ENCODE data around the gene TMIGD3. TPM values are rescaled to one million over a fixed set of nuclear protein-coding genes. Genes with fewer than 3 reads are reported as not detected.

Gene TMIGD3
- total RNA-seq, 1 donor, result 0.43 TPM

DNA sequence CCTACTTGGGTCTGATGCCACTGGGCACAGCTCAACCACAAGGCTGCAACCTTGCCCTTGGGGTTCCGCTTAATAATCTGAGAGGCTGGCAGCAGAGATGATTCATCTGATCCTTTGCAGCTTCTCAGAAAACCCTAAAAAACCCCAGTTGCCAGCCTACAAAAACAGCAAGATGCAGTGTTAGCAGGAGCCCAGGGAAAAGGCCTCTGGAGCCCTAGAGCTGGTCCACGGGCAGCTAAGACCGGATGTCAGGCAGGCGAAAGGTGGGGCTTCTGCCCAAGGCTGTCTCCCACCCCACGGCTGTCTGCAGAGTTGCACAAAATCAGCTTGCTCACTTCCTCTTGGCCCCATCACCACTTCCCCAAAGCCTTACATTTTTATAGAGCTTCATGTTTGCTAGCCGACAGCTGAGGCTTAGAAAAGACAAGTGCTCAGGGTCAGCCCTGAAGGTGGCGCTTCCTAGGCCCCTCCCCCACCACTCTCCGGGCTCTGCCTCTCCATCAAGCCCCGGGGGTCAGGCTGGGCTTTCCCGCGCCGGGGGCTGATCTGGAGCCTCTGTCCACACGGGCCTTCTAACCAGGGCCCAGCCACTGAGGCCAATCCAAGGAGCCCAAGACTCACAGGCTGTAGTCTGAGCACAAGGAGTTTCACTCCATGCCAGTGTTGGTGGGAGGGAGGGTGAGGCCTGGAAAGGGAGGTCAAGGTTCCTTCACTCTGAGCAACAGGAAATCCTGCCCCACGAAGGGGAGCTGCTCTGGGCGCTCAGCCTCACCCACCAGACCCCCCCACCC is 4.2 kb upstream of the TMIGD3 start:
- peak overlapping the region; percentile 9 for H3K4me3 ChIP-seq (ENCODE audit: low read depth, low read length)
- peak; percentile 78 for DNase-seq (ENCODE audit: low read depth)
- TF ChIP-seq, protein P1, sequence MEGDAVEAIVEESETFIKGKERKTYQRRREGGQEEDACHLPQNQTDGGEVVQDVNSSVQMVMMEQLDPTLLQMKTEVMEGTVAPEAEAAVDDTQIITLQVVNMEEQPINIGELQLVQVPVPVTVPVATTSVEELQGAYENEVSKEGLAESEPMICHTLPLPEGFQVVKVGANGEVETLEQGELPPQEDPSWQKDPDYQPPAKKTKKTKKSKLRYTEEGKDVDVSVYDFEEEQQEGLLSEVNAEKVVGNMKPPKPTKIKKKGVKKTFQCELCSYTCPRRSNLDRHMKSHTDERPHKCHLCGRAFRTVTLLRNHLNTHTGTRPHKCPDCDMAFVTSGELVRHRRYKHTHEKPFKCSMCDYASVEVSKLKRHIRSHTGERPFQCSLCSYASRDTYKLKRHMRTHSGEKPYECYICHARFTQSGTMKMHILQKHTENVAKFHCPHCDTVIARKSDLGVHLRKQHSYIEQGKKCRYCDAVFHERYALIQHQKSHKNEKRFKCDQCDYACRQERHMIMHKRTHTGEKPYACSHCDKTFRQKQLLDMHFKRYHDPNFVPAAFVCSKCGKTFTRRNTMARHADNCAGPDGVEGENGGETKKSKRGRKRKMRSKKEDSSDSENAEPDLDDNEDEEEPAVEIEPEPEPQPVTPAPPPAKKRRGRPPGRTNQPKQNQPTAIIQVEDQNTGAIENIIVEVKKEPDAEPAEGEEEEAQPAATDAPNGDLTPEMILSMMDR (IDR thresholded peaks at IDR 0.05; ENCODE audit: insufficient read depth, low read depth, low read length), result no peak

DNA sequence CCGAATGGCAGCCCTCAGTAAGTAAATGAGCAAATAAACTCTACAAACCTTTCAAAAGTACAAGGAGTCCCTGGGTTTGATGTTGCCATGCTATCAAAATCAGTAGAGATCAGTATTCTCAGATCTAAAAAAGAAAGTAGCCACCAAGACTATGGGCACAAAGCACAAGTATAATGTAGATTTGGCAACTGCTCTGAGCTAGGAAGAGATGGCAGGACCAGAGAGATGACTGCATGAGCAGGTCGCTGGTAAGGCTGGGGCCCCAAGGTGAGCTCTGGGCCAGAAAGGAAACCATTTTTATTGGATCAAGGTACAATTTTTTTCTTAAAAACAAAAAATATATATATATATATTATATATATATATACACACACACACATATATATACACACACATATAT is 3.1 kb upstream of the TMIGD3 start:
- DNase-seq (ENCODE audit: low read depth), result no peak
- TF ChIP-seq, protein P1 (IDR thresholded peaks at IDR 0.05; ENCODE audit: insufficient read depth, low read depth, low read length), result no peak
- no peak overlapping the region for H3K4me3 ChIP-seq (ENCODE audit: low read depth, low read length)

DNA sequence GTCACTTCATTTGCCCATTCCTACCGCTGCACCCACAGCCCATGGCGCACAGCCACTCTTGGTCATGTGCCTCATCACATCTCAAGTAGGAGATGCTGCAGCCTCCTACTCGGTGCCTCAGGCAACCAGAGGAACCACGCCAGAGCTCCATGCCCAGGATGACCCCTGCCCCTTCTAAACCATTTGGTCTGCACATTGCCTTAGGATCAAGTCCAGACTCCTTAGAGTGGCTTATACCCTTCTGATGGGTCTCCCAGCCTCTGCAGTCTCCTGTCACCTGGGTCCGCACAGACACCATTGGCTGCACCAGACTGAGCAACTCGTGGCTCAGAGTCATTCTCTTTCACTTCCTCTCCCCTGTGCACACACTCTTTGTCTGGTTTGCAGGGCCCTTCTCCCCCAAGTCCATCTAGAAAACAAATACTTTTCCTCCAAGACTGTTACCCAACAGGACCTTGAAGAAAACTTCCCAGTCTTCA is 2.2 kb upstream of the TMIGD3 start:
- no peak for DNase-seq (ENCODE audit: low read depth)
- TF ChIP-seq, protein P1 (IDR thresholded peaks at IDR 0.05; ENCODE audit: insufficient read depth, low read depth, low read length), result no peak
- no peak overlapping the region for H3K4me3 ChIP-seq (ENCODE audit: low read depth, low read length)

DNA sequence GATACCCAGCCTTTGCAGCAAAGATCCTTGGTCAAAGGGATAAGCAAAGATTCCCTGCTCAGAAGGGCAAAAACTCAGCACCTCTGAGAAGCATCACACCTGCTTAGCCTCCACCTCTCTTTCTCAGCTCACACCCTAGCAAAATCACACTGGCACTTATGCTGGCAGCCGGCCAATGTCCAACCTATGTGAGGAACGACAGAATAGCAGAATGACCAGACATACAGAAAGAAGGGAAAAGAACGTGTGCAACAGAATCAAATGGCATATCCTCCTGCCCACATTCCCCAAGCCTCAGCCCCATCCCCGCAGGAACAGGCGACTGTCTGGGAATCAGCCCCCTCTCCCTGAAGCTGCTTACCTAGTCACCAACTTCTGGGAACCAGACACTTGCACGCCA is 664 bp upstream of the TMIGD3 start:
- TF ChIP-seq, protein P1 (IDR thresholded peaks at IDR 0.05; ENCODE audit: insufficient read depth, low read depth, low read length), result no peak
- H3K4me3 ChIP-seq (ENCODE audit: low read depth, low read length), result no peak overlapping the region
- DNase-seq (ENCODE audit: low read depth), result no peak

DNA sequence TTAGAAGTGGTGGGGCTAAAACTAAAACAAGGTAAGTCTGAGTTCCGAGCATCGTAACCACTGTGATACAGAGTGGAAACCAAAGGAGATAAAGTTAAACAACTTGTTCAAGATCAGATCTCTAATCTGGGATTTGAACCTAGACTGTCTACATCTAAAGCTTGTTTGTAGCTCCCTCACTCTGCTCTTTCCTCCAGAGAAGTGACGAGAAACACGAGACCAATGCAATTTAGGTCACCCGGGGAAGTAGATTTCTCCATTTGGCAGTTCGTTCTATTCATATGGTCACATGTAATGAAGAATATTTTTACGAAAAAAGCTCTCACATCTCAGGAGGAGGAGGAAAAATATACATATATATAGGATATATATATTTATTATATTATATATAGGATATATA is 1.8 kb downstream of the TMIGD3 start:
- TF ChIP-seq, protein P1 (IDR thresholded peaks at IDR 0.05; ENCODE audit: insufficient read depth, low read depth, low read length), result no peak
- DNase-seq (ENCODE audit: low read depth), result no peak
- H3K4me3 ChIP-seq (ENCODE audit: low read depth, low read length), result no peak overlapping the region

DNA sequence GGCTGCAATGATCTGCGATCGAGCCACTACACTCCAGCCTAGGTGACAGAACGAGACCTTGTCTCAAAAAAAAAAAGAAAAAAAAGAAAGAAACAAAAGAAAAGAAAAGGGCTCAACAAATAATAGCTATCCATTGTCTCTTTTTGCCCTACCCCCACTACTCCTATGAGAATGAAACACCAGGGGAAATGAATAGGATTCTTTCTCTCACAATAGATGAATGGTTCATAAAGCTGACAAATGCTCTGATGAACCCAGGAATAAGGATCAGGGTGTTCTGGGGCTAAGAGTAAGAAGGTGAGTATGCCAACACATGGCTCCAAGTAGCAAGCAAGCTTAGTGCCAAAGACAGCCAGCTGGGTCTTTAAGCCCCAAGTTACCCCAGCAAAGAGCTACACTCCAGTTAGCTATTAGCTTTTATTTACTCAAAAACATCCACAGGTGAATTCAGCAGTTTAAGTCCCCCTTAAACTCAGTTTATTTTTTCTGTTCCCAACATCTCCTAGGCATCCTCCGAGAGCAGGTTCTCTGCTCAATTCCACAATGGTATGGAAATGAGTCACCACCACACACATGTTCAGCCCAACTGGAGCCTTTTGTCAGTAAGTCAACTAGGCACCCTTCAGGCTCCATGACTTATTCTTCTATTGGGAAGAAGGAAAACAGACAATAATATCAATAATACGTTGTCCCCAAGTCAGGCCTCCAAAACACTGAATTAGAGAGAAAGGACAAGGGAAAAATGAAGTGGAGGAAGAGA is 4.2 kb downstream of the TMIGD3 start:
- no peak for DNase-seq (ENCODE audit: low read depth)
- TF ChIP-seq, protein P1 (IDR thresholded peaks at IDR 0.05; ENCODE audit: insufficient read depth, low read depth, low read length), result no peak
- H3K4me3 ChIP-seq (ENCODE audit: low read depth, low read length), result no peak overlapping the region
